ENCODE results near the gene NRDE2. TPM values are rescaled to one million over a fixed set of nuclear protein-coding genes. Genes with fewer than 3 reads are reported as not detected.

Gene NRDE2
- total RNA-seq (2014; rRNA removed; shearing (Covaris generic)) = 11.8 and 15.9 TPM in 2 replicates

GRCh38 chr14:90331497-90332270 lies at the start of gene NRDE2:
NRDE2 (minus strand) TSS chr14:90331941; CDS start chr14:90331904, 37 bp downstream.

GRCh38 chr14:90256354-90257131 lies 75.2 kb downstream of the NRDE2 start, which contains the start of gene PSMC1:
PSMC1 (plus strand) TSS chr14:90256553; CDS start chr14:90256598, 45 bp downstream.

Other genes starting within 250 kb of the NRDE2 start
- gene PSMC1, start 75.4 kb downstream of the NRDE2 start, total RNA-seq (2014; rRNA removed; shearing (Covaris generic)) = 133 and 178 TPM in 2 replicates
- 199 and 210 TPM in 2 replicates for gene CALM1, start 65.1 kb upstream of the NRDE2 start, total RNA-seq (2014; rRNA removed; shearing (Covaris generic))